Hepatocyte (in vitro differentiated cells): ENCODE results near the gene AP4E1. TPM values are rescaled to one million over a fixed set of nuclear protein-coding genes. Genes with fewer than 3 reads are reported as not detected.

Experiments
- DNase-seq: peaks from one replicate; pipeline ENCODE4 v3.0.0-alpha.2; 2016; ENCODE audit warnings: low spot score
- H2AFZ ChIP-seq: fragments of 200-600 bp; sonication (generic); 2 replicates; pipeline ENCODE4 v1.6.0; 2016; ENCODE audit warnings: antibody characterized with exemption, mild to moderate bottlenecking
- H3K27ac ChIP-seq: fragments of 200-600 bp; sonication (generic); 2 replicates; pipeline ENCODE4 v1.5.1; 2016; ENCODE audit warnings: mild to moderate bottlenecking
- H3K27me3 ChIP-seq: fragments of 200-600 bp; sonication (generic); 2 replicates; pipeline ENCODE4 v1.6.1; 2016
- H3K36me3 ChIP-seq: fragments of 200-600 bp; sonication (generic); replicated peaks from 2 replicates; pipeline ENCODE4 v1.5.1; 2016; ENCODE audit warnings: low read depth; ENCODE audit not compliant: insufficient read depth
- H3K4me1 ChIP-seq: fragments of 200-600 bp; sonication (generic); 2 replicates; pipeline ENCODE4 v1.5.1; 2016; ENCODE audit warnings: mild to moderate bottlenecking, moderate library complexity; ENCODE audit not compliant: insufficient read depth
- H3K4me2 ChIP-seq: fragments of 200-600 bp; sonication (generic); 2 replicates; pipeline ENCODE4 v1.6.0; 2016
- H3K4me3 ChIP-seq: fragments of 200-600 bp; sonication (generic); 2 replicates; pipeline ENCODE4 v1.5.1; 2016; ENCODE audit warnings: mild to moderate bottlenecking
- H3K79me2 ChIP-seq: fragments of 200-600 bp; sonication (generic); 2 replicates; pipeline ENCODE4 v1.6.0; 2017; ENCODE audit warnings: mild to moderate bottlenecking
- H3K9me2 ChIP-seq: fragments of 200-600 bp; sonication (generic); replicated peaks from 2 replicates; pipeline ENCODE4 v1.6.0; 2017; ENCODE audit warnings: mild to moderate bottlenecking; ENCODE audit not compliant: insufficient read depth
- H3K9me3 ChIP-seq: fragments of 200-600 bp; sonication (generic); 2 replicates; pipeline ENCODE4 v1.5.1; 2016; ENCODE audit warnings: low read depth, mild to moderate bottlenecking
- H4K20me1 ChIP-seq: fragments of 200-600 bp; sonication (generic); 2 replicates; pipeline ENCODE4 v1.6.0; 2016; ENCODE audit warnings: mild to moderate bottlenecking; ENCODE audit not compliant: insufficient read depth, poor library complexity, severe bottlenecking
- CTCF ChIP-seq: fragments of 200-600 bp; sonication (generic); IDR thresholded peaks from 2 replicates; pipeline ENCODE4 v1.5.1; 2016; ENCODE audit warnings: antibody characterized with exemption, mild to moderate bottlenecking; ENCODE audit not compliant: poor library complexity
- EZH2 ChIP-seq: fragments of 200-600 bp; sonication (generic); IDR thresholded peaks from 2 replicates; pipeline ENCODE4 v1.6.1; 2016; ENCODE audit warnings: antibody characterized with exemption, mild to moderate bottlenecking, borderline replicate concordance
- EZH2phosphoT487 ChIP-seq: fragments of 200-600 bp; sonication (generic); IDR thresholded peaks from one replicate; pipeline ENCODE4 v1.6.1; 2018; ENCODE audit warnings: antibody characterized with exemption, mild to moderate bottlenecking, low read depth, moderate library complexity; ENCODE audit not compliant: unreplicated experiment, severe bottlenecking
- WGBS: methylation state at CpG from one replicate; pipeline ENCODE4 v1.1.6; 2016; ENCODE audit warnings: low lambda C conversion rate; ENCODE audit errors: missing lambda C conversion rate; 5-methylcytosine and 5-hydroxymethylcytosine counted together
- polyA plus RNA-seq: library from polyadenylated mRNA; unstranded; fragments of >200 nt; fragmentation: Nextera tagmentation; extraction: Ambion mirVana; gene quantifications from 2 replicates; pipeline ENCODE4 v1.2.1, GENCODE V29; 2016
- total RNA-seq: library from RNA; depleted of rRNA; stranded (reverse); fragments of >200 nt; gene quantifications from 2 replicates; pipeline ENCODE4 v1.2.3, GENCODE V29; 2014

Gene AP4E1
- total and polyA plus RNA-seq, 2 experiments from 2014 or later = 1.4 to 12.4 TPM

- WGBS = 84% methylated on average over 4 of the region's 4 CpGs
- Histone ChIP-seq H3K4me1 (no peaks in the 10 kb centered on the region), H3K9me2 (no peaks in the 10 kb centered on the region), H3K27ac (no peak overlapping the region), H4K20me1 (no peaks in the 10 kb centered on the region), H3K27me3 (no peaks in the 10 kb centered on the region), H3K4me3 (no peak overlapping the region), H3K79me2 (no peaks in the 10 kb centered on the region), H3K9me3 (no peaks in the 10 kb centered on the region), H3K36me3 (peaks cover 5% of the 10 kb centered on the region), H3K4me2 (no peak overlapping the region), H2AFZ (no peak overlapping the region)
- DNase-seq = no peak
- no peak for TF ChIP-seq EZH2phosphoT487
- TF ChIP-seq CTCF = no peak
- TF ChIP-seq EZH2 = no peak
These were observed 85.1 kb downstream of the AP4E1 start for GRCh38 chr15:50993598-50993997.

GRCh38 chr15:50996641-50997040 lies 88.2 kb downstream of the AP4E1 start:
- WGBS = 84% methylated on average over 1 of the region's 1 CpG
- no peak overlapping the region for H3K4me2 ChIP-seq
- H2AFZ ChIP-seq = no peak overlapping the region
- no peaks in the 10 kb centered on the region for H3K27me3 ChIP-seq
- H3K79me2 ChIP-seq = no peaks in the 10 kb centered on the region
- H3K4me1 ChIP-seq = no peaks in the 10 kb centered on the region
- no peaks in the 10 kb centered on the region for H3K9me2 ChIP-seq
- TF ChIP-seq EZH2 = no peak
- no peak for TF ChIP-seq EZH2phosphoT487
- TF ChIP-seq CTCF = no peak
- H3K27ac ChIP-seq = no peak overlapping the region
- H4K20me1 ChIP-seq = no peaks in the 10 kb centered on the region
- no peak overlapping the region for H3K4me3 ChIP-seq
- peaks cover 5% of the 10 kb centered on the region for H3K36me3 ChIP-seq
- no peak for DNase-seq
- H3K9me3 ChIP-seq = no peaks in the 10 kb centered on the region

GRCh38 chr15:50997371-50998051 lies 89.0 kb downstream of the AP4E1 start:
- no peaks in the 10 kb centered on the region for H3K79me2 ChIP-seq
- DNase-seq = no peak
- H3K36me3 ChIP-seq = peaks cover 5% of the 10 kb centered on the region
- H3K4me1 ChIP-seq = no peaks in the 10 kb centered on the region
- H3K4me3 ChIP-seq = no peak overlapping the region
- TF ChIP-seq EZH2 = no peak
- TF ChIP-seq CTCF = no peak
- TF ChIP-seq EZH2phosphoT487 = no peak
- no peak overlapping the region for H3K4me2 ChIP-seq
- H4K20me1 ChIP-seq = no peaks in the 10 kb centered on the region
- H3K9me2 ChIP-seq = no peaks in the 10 kb centered on the region
- no peaks in the 10 kb centered on the region for H3K9me3 ChIP-seq
- no peaks in the 10 kb centered on the region for H3K27me3 ChIP-seq
- WGBS = 92% methylated on average over 4 of the region's 4 CpGs
- H3K27ac ChIP-seq = no peak overlapping the region
- no peak overlapping the region for H2AFZ ChIP-seq
